Activated naive CD4-positive, alpha-beta T cell treated with anti-CD3 and anti-CD28 coated beads, Interleukin-2, amount 50 U/mL, for 72 hours (primary cell): ENCODE data around the gene ELOA2. TPM values are rescaled to one million over a fixed set of nuclear protein-coding genes. Genes with fewer than 3 reads are reported as not detected.
"Not testable (repeated sequence)": the region's sequence is repeated elsewhere in the genome, so short reads cannot be mapped to it uniquely, and the experiment has no call there.

Source experiments
- ATAC-seq, 2 donors: fragments of 150-1000 bp; cut with Tn5 transposase; 2 replicates each; pipeline ENCODE4 v1.10.0; 2021; ENCODE audit warnings: mild to moderate bottlenecking in 2 of 2, moderate library complexity in 2 of 2
- DNase-seq, 2 donors: peaks; one replicate each; pipeline ENCODE4 v3.0.0; 2021 to 2022; ENCODE audit warnings: low spot score in 2 of 2
- H3K27ac Mint-ChIP-seq, 2 donors: one replicate each; pipeline ENCODE4 v1.8.0; 2022; ENCODE audit warnings: mild to moderate bottlenecking in 2 of 2, mixed read lengths in 2 of 2
- H3K36me3 Mint-ChIP-seq, 2 donors: one replicate each; pipeline ENCODE4 v1.8.0; 2022; ENCODE audit warnings: mixed read lengths in 2 of 2
- H3K9me3 Mint-ChIP-seq, 2 donors: one replicate each; pipeline ENCODE4 v1.8.0; 2022; ENCODE audit warnings: mixed read lengths in 2 of 2
- total RNA-seq, 2 donors: library from RNA; stranded (reverse); gene quantifications; one replicate each; pipeline ENCODE4 v1.2.3, GENCODE V29; 2022

The ELOA2 gene
- total RNA-seq, 2 donors from 2014 or later: not detected

DNA sequence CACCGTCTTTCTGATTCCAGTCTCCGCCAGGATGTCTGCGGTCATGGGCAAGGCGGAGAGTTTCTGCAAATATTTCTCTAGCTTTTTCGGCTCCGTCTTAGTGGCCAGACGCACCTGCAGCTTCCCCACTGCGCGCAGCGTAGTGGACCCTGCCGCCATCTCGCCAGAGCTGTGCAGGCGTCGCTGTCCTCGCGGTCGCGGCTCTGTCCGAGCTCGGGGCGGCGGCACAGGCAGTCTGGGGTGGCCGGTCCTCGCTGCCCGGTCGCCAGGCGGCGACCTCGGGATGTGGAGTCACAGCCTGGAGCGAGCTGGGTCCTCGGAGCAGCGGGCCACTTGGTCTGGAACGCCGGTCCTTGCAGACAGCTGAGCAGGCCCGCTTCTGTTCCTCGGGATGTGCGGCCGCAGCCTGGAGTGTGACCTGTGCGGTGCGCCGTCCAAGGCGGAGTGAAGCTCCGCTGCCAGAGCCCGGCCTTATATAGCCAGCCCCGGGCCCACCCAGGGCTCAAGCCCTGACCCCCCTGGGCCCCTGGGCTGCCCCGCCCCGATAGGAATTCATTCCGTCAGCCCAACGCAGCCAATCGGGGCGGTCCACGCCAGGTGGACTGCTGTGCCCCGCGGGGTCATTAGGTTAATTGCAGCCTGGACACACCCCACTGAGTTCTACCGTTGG, 5.6 kb downstream of the ELOA2 start:
- Mint-ChIP-seq H3K9me3 (peaks cover 0 to 11% of the 10 kb centered on the region in 2 donors), H3K36me3 (peaks cover 5 to 24% of the 10 kb centered on the region in 2 donors)
- peak in 1 of 2 donors; percentile 19 for ATAC-seq
- not testable (repeated sequence) for H3K27ac Mint-ChIP-seq, DNase-seq

DNA sequence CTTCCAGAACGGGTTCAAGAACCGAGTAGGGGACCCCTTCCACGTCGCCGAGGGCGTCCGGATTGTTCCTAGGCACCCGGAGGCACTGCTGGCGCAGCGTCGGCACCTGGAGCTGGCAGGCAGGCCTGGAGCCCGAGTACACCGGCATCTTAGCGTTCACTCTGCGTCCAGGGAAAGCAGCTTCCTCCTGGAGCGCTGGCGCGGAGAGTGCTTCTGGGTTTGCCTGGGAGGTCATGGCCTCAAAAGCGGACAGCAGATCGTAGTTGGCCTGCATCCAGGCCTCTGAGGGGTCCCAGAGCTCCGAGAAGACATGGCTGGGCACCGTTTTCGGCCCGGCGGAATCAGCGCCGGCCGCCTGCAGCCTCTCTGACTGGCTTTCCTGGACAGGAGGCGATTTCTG, 6.7 kb downstream of the ELOA2 start:
- H3K36me3 Mint-ChIP-seq: peaks cover 0 to 17% of the 10 kb centered on the region in 2 donors
- not testable (repeated sequence) for H3K27ac Mint-ChIP-seq, ATAC-seq, DNase-seq, H3K9me3 Mint-ChIP-seq

DNA sequence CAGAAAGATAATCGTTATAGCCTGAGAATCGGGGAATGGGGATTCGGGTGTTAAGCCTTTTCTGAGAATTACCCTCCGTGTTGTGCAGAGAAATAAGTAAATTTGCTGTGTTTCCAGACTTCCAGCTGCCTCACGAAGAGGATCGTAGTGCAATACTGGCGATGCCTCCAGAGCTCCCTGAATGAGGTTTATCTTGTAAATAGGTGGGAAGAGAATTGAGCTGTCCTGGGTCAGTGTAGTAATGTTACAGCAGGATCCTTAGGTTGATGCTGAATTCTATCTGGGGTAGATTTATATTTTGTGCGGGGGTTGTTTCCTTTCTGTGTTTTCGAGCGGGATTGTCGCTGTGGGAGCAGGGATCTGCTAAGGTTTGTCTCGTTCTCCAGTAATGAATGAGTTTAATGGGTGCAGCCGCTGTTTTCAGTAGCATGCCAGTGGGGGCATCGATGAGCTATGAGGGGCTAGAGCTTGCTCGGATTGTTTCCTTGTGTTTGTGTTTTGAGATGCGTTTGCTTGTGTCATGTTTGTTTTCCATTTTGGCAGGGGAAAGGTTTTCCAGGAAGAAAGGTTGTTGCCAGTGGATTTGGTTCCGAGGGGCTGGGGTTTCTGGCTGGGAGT, 9.8 kb downstream of the ELOA2 start:
- not testable (repeated sequence) for H3K9me3 Mint-ChIP-seq, H3K36me3 Mint-ChIP-seq, H3K27ac Mint-ChIP-seq, DNase-seq
- peak in 1 of 2 donors; percentile 17 for ATAC-seq

DNA sequence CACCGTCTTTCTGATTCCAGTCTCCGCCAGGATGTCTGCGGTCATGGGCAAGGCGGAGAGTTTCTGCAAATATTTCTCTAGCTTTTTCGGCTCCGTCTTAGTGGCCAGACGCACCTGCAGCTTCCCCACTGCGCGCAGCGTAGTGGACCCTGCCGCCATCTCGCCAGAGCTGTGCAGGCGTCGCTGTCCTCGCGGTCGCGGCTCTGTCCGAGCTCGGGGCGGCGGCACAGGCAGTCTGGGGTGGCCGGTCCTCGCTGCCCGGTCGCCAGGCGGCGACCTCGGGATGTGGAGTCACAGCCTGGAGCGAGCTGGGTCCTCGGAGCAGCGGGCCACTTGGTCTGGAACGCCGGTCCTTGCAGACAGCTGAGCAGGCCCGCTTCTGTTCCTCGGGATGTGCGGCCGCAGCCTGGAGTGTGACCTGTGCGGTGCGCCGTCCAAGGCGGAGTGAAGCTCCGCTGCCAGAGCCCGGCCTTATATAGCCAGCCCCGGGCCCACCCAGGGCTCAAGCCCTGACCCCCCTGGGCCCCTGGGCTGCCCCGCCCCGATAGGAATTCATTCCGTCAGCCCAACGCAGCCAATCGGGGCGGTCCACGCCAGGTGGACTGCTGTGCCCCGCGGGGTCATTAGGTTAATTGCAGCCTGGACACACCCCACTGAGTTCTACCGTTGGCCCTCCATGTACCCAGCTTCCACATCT, 11.5 kb downstream of the ELOA2 start:
- ATAC-seq: peak; percentile 13 to 21
- H3K36me3 Mint-ChIP-seq, H3K9me3 Mint-ChIP-seq, DNase-seq, H3K27ac Mint-ChIP-seq: not testable (repeated sequence)

DNA sequence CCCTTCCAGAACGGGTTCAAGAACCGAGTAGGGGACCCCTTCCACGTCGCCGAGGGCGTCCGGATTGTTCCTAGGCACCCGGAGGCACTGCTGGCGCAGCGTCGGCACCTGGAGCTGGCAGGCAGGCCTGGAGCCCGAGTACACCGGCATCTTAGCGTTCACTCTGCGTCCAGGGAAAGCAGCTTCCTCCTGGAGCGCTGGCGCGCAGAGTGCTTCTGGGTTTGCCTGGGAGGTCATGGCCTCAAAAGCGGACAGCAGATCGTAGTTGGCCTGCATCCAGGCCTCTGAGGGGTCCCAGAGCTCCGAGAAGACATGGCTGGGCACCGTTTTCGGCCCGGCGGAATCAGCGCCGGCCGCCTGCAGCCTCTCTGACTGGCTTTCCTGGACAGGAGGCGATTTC, 12.6 kb downstream of the ELOA2 start:
- ATAC-seq, H3K9me3 Mint-ChIP-seq, H3K36me3 Mint-ChIP-seq, H3K27ac Mint-ChIP-seq: not testable (repeated sequence)
- DNase-seq: peak in 1 of 2 donors; percentile 58

DNA sequence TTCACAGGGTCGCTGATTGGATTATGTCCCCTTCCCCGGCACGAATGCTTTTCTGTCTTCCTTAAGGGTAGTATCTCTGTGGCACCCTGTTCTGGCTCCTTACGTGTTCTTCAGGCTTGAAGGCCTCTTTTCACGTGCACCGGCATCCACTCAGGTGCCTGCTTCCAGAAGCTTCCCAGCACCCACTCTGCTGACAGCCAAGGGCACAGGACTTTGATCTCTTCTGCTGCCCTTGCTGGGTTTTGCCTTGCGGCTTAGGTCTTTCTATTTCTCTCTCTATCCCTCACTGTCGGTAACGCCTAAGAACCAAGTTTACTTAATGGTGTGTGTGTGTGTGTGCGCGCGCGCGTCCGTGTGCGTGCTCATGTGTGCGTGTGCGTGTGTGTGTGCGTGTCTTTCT, 14.7 kb downstream of the ELOA2 start:
- H3K9me3 Mint-ChIP-seq, DNase-seq, H3K36me3 Mint-ChIP-seq, H3K27ac Mint-ChIP-seq: not testable (repeated sequence)
- ATAC-seq: peak in 1 of 2 donors; percentile 6

DNA sequence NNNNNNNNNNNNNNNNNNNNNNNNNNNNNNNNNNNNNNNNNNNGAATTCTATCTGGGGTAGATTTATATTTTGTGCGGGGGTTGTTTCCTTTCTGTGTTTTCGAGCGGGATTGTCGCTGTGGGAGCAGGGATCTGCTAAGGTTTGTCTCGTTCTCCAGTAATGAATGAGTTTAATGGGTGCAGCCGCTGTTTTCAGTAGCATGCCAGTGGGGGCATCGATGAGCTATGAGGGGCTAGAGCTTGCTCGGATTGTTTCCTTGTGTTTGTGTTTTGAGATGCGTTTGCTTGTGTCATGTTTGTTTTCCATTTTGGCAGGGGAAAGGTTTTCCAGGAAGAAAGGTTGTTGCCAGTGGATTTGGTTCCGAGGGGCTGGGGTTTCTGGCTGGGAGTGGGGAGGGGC, 15.6 kb downstream of the ELOA2 start:
- ATAC-seq, H3K36me3 Mint-ChIP-seq, DNase-seq, H3K27ac Mint-ChIP-seq, H3K9me3 Mint-ChIP-seq: not testable (repeated sequence)

Other genes starting within 250 kb of the ELOA2 start
- gene PIAS2, start 118.1 kb downstream of the ELOA2 start, total RNA-seq: 10 to 100 TPM; 29.7 to 47.6 TPM
- 1 to 10 TPM in 1 of 2 donors, under 1 TPM in 1; 0.88 to 2.0 TPM for gene KATNAL2, start 118.0 kb downstream of the ELOA2 start, total RNA-seq
- 10 to 100 TPM; 34.2 to 43.6 TPM for gene HDHD2, start 114.9 kb upstream of the ELOA2 start, total RNA-seq
- gene IER3IP1, start 140.7 kb upstream of the ELOA2 start, total RNA-seq: 1 to 10 TPM; 8.6 to 9.7 TPM
- not detected for gene SKOR2, start 216.0 kb upstream of the ELOA2 start, total RNA-seq